ENCODE measurements around the gene TMEM63C.

TMEM63C gene

DNA sequence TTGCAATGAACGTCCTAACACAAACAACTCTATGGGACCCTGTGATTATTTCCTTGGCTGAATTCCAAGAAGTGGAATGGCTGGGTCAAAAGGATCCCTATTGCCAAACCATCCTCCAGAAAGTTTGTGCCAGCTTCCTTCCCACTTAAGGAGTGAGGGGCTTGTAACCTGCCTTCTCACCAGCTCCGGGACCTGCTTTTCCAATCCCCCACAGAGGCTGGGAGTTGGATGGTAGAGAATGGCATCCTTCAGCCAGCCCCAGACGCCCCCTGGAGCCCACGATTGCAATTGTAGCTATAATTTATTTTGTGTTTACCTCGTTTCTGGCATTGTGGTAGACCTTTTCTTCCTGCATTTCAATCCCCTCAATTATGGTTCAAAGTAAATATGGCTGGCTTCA is 30.4 kb upstream of the TMEM63C start (continued):
- no peak for TF ChIP-seq ZSCAN16 (tag by site-specific recombination; IDR thresholded peaks at IDR 0.05)
- TF ChIP-seq ZNF654 (tag by site-specific recombination; IDR thresholded peaks at IDR 0.05; ENCODE audit: low read depth), result 0 out of 2 replicates have a peak, but pooled peaks have one; percentile 18
- TF ChIP-seq, protein P1, sequence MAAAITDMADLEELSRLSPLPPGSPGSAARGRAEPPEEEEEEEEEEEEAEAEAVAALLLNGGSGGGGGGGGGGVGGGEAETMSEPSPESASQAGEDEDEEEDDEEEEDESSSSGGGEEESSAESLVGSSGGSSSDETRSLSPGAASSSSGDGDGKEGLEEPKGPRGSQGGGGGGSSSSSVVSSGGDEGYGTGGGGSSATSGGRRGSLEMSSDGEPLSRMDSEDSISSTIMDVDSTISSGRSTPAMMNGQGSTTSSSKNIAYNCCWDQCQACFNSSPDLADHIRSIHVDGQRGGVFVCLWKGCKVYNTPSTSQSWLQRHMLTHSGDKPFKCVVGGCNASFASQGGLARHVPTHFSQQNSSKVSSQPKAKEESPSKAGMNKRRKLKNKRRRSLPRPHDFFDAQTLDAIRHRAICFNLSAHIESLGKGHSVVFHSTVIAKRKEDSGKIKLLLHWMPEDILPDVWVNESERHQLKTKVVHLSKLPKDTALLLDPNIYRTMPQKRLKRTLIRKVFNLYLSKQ (tag by site-specific recombination; IDR thresholded peaks at IDR 0.05; ENCODE audit: borderline replicate concordance), result no peak
- TF ChIP-seq ZFP37 (tag by site-specific recombination; IDR thresholded peaks at IDR 0.05), result no peak
- no peak for TF ChIP-seq ZNF548 (tag by site-specific recombination; IDR thresholded peaks at IDR 0.05)

- TF ChIP-seq BCL11B (tag by site-specific recombination; IDR thresholded peaks at IDR 0.05; ENCODE audit: low read depth) (no peak), SALL2 (tag by site-specific recombination; IDR thresholded peaks at IDR 0.05; ENCODE audit: borderline replicate concordance) (no peak), ZNF785 (tag by site-specific recombination; IDR thresholded peaks at IDR 0.05) (no peak), ZNF654 (tag by site-specific recombination; IDR thresholded peaks at IDR 0.05; ENCODE audit: low read depth) (peak; percentile 66), ZFP3 (tag by site-specific recombination; IDR thresholded peaks at IDR 0.05; ENCODE audit: low read depth) (no peak), ZBTB48 (tag by site-specific recombination; IDR thresholded peaks at IDR 0.05) (0 out of 2 replicates have a peak, but pooled peaks have one; percentile 22), ZNF404 (tag by site-specific recombination; IDR thresholded peaks at IDR 0.05) (no peak)
- ChIA-PET CTCF (interaction anchor here (0.5 to 8.1 kb wide), 44 partner anchors 10 to 1404 kb away, joined by 3 to 82 read pairs (median 4); partner anchors contain the start of genes GSTZ1, TMEM63C and ZDHHC22), POLR2A (interaction anchor here (1.0 to 1.6 kb wide), 2 partner anchors 164 to 169 kb away, joined by 3 read pairs; partner anchors contain the start of gene GSTZ1)
- no peak overlapping the region for H3K27ac ChIP-seq (ENCODE audit: extremely low read depth, low read depth, low read length)
- no peaks in the 10 kb centered on the region for H3K4me1 ChIP-seq (ENCODE audit: control insufficient read depth, insufficient read depth, low read length)
- no peaks in the 10 kb centered on the region for H3K36me3 ChIP-seq (ENCODE audit: control insufficient read depth in 2 of 2, insufficient read depth in 1 of 2, low read length in 2 of 2)
- no peaks in the 10 kb centered on the region for H3K9me3 ChIP-seq (ENCODE audit: control insufficient read depth, insufficient read depth, low read depth, low read length)
- H3K4me3 ChIP-seq (ENCODE audit: low read depth, low read length), result no peak overlapping the region
Measured at GRCh38 chr14:77151918-77152588, 29.5 kb upstream of the TMEM63C start.

DNA sequence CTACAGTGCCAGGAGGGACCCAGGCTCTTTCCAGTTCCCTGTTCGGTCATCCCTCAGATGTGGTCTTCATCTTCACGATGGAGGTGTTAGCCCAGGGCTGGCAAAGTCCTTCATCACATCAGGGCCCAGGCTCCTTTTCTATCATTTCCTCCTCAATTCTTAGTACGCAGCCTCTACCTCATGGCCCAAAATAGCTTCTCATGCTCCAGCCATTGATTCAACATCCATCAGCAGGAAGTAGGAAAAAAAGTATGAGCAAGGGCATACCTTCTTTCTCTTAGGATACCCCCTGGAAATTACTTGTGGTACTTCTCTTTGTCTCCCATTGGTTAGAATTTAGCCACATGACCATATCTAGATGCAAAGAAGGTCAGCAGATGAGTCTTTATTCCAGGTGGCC is 27.8 kb upstream of the TMEM63C start:
- POLR2A ChIA-PET, result no interaction called here
- H3K4me3 ChIP-seq (ENCODE audit: low read depth, low read length), result no peak overlapping the region
- CTCF ChIA-PET, result interaction anchor here (0.6 to 8.1 kb wide), 8 partner anchors 11 to 277 kb away, joined by 3 to 82 read pairs (median 4); partner anchors contain the start of gene ZDHHC22

GRCh38 chr14:77154421-77154820 is 27.2 kb upstream of the TMEM63C start:
- Histone ChIP-seq H3K36me3 (ENCODE audit: control insufficient read depth in 2 of 2, insufficient read depth in 1 of 2, low read length in 2 of 2) (no peaks in the 10 kb centered on the region), H3K4me3 (ENCODE audit: low read depth, low read length) (no peak overlapping the region), H3K4me1 (ENCODE audit: control insufficient read depth, insufficient read depth, low read length) (no peaks in the 10 kb centered on the region), H3K9me3 (ENCODE audit: control insufficient read depth, insufficient read depth, low read depth, low read length) (no peaks in the 10 kb centered on the region), H3K27ac (ENCODE audit: extremely low read depth, low read depth, low read length) (no peak overlapping the region)
- ChIA-PET CTCF (interaction anchor here (1.0 to 8.1 kb wide), 4 partner anchors 13 to 278 kb away, joined by 3 to 82 read pairs (median 20); partner anchors contain the start of gene ZDHHC22), POLR2A (no interaction called here)
- no peak for TF ChIP-seq ZNF174 (tag by site-specific recombination; IDR thresholded peaks at IDR 0.05)

More for the DNA sequence above, 27.8 kb upstream of the TMEM63C start:
- no peak overlapping the region for H3K27ac ChIP-seq (ENCODE audit: extremely low read depth, low read depth, low read length)
- H3K4me1 ChIP-seq (ENCODE audit: control insufficient read depth, insufficient read depth, low read length), result no peaks in the 10 kb centered on the region
- TF ChIP-seq PRDM1 (tag by site-specific recombination; IDR thresholded peaks at IDR 0.05), result no peak
- TF ChIP-seq ZNF530 (tag by site-specific recombination; IDR thresholded peaks at IDR 0.05; ENCODE audit: low read depth), result no peak
- TF ChIP-seq SETDB1 (IDR thresholded peaks at IDR 0.05; ENCODE audit: insufficient read length, low read length), result no peak
- TF ChIP-seq, protein P2, sequence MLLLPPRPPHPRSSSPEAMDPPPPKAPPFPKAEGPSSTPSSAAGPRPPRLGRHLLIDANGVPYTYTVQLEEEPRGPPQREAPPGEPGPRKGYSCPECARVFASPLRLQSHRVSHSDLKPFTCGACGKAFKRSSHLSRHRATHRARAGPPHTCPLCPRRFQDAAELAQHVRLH (tag by site-specific recombination; IDR thresholded peaks at IDR 0.05), result 0 out of 2 replicates have a peak, but pooled peaks have one; percentile 18
- H3K9me3 ChIP-seq (ENCODE audit: control insufficient read depth, insufficient read depth, low read depth, low read length), result no peaks in the 10 kb centered on the region
- H3K36me3 ChIP-seq (ENCODE audit: control insufficient read depth in 2 of 2, insufficient read depth in 1 of 2, low read length in 2 of 2), result no peaks in the 10 kb centered on the region
